ENCODE data around the gene PTGES. TPM values are rescaled to one million over a fixed set of nuclear protein-coding genes. Genes with fewer than 3 reads are reported as not detected.
"Not testable (repeated sequence)": the region's sequence is repeated elsewhere in the genome, so short reads cannot be mapped to it uniquely, and the experiment has no call there.

Gene PTGES
- total RNA-seq, 1 donor from 2014 or later: 4.5 TPM

DNA sequence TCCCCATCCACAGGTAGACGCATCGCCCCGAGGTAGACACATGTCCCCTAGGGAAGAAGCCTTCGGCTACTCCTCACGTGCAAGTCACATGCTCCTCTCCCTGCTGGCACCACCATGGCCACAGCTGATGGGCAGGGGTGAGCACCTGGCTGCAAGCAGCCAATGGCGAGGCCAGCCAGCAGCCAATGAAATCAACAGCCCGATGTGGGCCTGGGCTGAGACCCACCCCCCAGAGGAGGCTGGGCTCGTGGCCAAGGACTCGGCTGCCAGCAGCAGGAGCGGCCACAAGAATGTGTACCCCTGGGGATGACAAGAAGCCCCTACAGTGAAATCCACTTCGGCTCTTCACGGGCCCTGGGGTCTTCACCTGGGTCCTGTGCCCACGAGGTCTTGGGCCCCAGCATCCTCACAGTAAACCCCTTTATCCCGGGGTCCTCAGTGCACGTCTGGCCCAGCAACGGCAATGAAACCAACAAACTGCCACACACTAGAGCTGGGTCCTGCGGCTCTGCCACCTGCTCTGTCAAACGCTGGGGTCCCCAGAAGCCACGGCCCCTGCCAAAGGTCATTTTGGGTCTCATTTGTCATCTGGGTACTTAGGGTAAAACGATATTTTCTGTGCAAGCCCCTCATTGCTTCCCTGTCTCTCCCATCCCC is 22.1 kb upstream of the PTGES start:
- no peak for DNase-seq
- ATAC-seq (ENCODE audit: poor library complexity): no peak
- intact Hi-C loops (cut with DNase I): no loop called here

DNA sequence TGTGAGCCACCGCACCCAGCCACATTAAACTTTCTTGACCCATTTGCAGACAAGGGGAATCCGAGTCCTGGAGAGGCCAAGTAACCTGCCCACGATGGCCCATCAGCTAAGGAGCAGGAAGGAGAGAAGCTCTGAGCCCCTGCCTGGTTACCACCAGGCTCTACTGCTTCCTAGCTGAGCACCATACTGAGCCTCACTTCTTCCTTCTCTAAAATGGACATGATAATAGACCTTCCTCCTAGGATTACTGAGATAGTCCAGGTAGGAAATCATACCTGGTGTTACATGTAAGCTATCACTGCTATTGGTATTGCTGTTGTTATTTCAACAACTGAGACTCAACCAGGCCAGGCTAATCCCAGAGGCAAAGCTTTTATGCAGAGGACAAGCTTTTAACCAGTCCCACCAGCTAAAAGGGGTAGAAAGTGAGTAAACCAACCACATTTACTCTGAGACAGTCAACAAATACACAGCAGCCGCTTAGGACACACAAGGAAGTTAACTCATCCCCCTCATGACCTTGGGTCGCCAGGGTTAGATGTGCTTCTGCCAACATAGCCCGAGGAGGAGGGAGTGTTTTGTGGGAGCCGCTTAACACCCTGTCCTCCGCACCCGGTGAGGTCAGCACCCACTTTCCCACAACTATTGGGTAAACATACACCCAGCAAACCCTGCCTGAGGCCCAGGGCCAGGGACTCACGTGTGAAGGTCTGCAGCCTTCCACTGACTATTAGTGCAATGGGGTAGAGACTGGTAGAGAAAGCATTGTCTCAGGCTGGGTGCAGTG is 20.6 kb upstream of the PTGES start:
- peak; percentile 54 for DNase-seq
- intact Hi-C loops (cut with DNase I): no loop called here
- no peak for ATAC-seq (ENCODE audit: poor library complexity)

DNA sequence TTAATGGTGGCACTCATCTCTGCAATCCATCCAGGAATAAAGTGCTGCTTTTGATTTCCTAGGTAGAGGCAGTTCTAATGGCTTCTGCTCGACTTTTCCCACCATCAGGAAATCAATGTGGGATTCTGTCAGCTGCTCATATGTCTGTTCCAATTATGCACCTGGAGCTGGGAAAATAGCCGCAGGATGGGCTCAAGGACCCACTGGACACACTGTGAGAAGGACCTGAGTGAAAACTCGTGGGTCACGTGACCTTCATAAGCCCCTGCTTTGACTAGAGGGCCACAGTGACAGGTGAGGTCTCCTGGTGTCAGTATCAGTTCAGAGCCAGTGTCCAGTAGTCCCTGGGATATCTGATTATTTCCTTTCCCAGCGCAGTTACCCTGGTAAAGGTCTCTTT is 17.9 kb upstream of the PTGES start:
- DNase-seq (no peak), ATAC-seq (ENCODE audit: poor library complexity) (no peak)
- intact Hi-C loops (cut with DNase I): no loop called here

DNA sequence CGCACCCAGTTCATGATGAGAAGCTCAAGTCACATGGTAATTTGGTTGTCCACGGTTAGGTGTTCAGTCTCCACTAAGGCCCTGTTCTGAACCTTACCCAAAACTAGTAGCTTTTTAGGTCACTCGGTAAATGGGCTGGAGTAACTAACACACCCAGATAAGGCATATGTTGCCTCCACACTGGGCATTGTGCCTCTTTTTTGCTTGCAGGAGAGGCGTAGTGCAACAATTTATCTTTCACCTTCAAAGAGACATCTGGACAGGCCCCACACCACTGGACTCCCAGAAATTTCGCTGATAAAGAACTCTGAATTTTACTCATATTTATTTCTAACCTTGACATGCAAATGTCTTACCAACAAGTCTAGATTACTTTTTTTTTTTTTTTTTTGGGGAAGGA is 16.8 kb upstream of the PTGES start:
- ATAC-seq (ENCODE audit: poor library complexity): no peak
- intact Hi-C loops (cut with DNase I): no loop called here
- no peak for DNase-seq

DNA sequence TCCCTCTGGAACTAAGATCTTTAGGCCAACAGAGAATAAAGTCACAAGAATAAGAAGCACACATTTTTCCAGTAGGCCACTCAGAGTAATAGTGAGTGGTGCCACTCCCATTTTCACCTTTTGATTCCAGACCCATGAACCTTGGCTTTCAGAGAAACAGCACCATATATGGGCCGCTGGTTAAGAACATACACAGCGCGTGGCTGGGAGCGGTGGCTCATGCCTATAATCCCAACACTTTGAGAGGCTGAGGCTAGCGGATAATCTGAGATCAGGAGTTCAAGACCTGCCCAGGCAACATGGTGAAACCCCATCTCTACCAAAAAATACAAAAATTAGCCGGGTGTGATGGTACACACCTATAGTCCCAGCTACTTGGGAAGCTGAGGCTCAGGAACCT is 15.6 kb upstream of the PTGES start:
- intact Hi-C loops (cut with DNase I): no loop called here
- no peak for DNase-seq
- no peak for ATAC-seq (ENCODE audit: poor library complexity)

DNA sequence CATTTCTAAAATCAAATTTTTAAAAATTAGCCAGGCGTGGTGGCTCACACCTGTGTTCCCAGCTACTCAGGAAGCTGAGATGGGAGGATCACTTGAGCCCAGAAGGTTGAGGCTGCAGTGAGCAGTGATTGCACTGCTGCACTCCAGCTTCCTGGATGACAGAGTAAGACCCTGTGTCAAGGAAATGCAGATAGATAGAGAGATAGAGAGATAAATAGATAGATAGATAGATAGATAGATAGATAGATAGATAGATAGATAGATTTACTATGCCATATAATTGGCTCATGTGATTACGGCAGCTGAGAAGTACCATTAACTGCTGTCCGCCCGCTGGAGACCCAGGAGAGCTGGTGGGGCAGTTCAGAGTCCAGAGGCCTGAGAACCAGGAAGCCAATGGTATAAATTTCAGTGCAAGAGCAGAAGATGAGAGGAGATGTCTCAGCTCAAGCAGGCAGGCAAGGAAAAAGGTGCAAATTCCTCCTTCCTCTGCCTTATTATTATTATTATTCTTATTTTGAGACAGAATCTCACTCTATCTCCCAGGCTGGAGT is 13.0 kb upstream of the PTGES start:
- DNase-seq: no peak
- ATAC-seq (ENCODE audit: poor library complexity): no peak
- intact Hi-C loops (cut with DNase I): no loop called here

DNA sequence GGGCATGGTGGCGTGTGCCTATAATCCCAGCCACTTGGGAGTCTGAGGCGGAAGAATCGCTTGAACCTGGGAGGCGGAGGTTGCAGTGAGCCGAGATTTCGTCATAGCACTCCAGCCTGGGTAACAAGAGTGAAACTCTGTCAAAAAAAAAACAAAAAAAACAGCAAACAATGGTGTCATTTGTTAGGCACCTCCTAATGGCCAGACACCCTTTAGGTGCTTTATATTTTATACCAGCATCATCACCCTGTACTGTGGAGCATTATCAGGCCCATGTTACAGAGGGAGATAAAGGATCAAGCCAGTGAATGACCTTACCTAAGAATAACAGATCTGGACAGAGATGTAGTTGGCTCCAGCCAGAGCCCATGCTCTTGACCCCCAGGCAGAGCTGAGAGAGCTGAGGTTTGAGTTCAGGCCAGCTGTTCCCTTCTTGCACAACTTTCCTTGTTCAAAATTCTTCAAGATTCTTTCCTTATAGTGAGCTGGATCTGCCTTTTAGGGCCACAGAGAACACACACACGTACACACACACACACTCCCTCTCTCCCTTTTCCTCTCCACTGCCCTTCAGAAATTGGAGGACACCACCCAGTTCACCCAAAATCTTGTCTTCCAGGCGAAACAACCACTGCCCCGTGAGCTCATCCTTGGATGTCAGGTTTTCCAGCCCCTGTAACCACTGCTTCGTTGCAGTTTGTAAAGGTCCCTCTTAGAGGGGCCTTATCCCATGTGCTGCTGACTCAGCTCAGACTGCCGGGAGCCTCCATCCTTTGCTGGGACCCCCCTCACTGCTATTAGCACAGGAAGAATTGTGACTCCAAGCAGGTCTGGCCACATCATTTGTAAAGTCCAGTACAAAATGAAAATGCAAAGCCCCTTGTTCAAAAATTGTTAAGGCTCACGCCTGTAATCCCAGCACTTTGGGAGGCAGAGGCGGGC is 10.4 kb upstream of the PTGES start:
- DNase-seq (no peak), ATAC-seq (ENCODE audit: poor library complexity) (peak; percentile 68)
- intact Hi-C loops (cut with DNase I): no loop called here

DNA sequence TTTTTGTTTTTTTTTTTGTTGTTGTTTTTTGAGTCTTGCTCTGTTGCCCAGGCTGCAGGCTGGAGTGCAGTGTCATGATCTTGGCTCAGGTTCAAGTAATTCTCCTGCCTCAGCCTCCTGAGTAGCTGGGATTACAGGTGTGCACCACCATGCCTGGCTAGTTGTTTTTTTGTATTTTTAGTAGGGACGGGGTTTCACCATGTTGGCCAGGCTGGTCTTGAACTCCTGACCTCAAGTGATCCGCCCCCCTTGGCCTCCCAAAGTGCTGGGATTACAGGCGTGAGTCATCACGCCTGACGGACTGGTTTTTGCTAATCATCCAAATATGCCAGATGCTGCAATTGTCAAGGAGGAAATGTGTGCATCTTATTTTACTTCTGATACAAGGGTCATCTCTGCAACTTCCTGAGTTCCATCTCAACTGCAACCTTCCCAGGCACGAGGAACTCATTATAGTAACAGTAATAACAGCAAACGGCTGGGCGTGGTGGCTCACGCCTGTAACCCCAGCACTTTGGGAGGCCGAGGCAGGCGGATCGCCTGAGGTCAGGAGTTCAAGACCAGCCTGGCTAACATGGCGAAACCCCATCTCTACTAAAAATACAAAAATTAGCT is 9.6 kb upstream of the PTGES start:
- DNase-seq (peak; percentile 67), ATAC-seq (ENCODE audit: poor library complexity) (peak; percentile 69)
- intact Hi-C loops (cut with DNase I): not testable (repeated sequence)

DNA sequence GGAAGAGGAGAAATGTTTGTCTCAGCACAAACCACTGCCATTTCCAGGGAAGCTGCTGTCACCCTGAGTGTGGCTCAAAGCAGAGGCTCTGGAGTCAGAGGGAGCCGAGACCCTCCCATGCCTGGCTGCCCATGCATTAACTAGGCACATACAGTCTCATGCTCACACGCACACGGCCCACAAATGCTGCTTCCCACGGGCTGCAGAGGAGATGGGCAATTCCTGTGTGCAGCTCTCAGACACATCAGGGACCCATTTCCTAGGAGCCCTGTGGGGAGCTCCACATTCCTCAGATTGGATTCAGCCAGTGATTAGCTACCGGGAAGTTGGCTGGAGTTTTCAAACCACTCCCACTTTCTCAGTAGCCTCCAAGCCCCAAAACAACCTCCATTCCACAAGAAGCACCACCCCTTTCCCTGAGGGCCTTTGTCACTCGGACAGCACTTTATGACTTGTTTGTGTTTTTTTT is 9.1 kb upstream of the PTGES start:
- DNase-seq (no peak), ATAC-seq (ENCODE audit: poor library complexity) (peak; percentile 45)
- intact Hi-C loops (cut with DNase I): no loop called here

DNA sequence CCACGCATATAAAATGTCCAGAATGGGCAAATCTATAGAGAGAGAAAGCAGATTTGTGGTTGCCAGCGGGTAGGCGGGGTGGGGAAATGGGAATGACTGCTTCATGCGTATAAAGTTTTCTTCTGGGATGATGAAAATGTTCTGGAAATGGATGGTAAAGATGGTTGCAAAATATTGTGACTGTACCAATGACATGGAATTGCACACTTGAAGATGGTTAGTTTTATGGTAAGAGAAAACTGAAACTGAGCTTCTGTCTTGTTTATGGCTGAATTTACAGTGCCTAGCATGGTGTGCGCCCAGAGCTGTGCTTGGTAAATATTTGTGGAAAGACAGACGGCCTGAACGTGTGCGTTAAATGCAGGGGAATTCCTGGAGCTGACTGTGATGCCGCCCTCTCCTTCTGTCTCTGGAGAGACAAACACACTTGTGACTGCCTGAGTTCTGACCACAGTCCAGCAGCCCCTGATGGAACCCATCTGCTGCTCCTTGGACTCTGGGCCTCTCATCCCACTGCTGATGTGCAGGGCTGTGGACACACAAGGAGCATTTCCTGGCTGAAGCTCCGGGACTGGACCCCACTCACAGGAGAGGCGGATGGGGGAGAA is 8.6 kb upstream of the PTGES start:
- peak; percentile 72 for ATAC-seq (ENCODE audit: poor library complexity)
- peak; percentile 84 for DNase-seq
- intact Hi-C loops (cut with DNase I): no loop called here

DNA sequence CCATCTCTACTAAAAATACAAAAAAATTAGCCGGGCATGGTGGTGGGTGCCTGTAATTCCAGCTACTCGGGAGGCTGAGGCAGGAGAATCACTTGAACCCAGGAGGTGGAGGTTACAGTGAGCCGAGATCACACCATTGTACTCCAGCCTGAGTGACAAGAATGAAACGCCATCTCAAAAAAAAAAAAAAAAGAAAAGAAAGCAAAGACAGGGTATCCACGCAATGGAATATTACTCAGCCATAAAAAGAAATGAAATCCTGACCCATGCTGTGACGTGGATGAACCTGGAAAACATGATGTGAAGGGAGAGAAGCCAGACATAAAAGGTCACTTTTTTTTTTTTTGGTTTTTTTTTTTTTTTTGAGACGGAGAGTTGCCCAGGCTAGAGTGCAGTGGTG is 7.9 kb upstream of the PTGES start:
- DNase-seq; intact Hi-C loops (cut with DNase I); ATAC-seq (ENCODE audit: poor library complexity): not testable (repeated sequence)

DNA sequence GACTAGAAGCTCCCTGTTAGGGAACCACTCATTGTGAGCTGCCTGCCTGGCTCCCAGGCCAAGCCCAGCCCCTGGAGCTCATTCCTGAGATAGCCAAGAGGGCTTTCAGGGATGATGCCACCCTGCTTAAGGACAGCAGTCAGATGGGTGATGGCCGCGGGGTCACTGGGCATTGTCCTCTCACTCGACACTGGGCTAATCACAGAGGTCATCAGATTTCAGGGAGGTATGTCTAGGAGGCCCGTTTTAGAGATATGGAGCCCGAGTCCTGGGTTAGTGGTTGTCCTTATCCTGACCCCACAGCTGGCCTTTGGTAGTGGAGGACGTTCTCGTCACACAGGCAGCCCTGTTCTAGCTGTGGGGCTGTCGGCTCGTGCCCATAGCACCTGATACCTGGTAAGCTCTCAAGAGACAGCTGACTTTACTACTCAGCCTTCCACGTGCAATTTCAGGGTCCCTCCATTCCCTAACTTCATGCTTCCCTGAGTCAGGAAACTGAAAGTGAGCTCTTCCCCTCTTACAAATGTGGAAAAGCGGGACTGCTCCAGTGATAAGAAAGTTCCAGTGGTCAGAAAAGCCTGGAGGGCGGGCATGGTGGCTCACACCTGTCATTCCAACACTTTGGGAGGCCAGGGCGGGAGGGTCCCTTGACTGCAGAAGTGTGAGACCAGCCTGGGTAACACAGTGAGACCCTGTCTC is 7.1 kb upstream of the PTGES start:
- DNase-seq (no peak), ATAC-seq (ENCODE audit: poor library complexity) (peak; percentile 3)
- intact Hi-C loops (cut with DNase I): no loop called here

DNA sequence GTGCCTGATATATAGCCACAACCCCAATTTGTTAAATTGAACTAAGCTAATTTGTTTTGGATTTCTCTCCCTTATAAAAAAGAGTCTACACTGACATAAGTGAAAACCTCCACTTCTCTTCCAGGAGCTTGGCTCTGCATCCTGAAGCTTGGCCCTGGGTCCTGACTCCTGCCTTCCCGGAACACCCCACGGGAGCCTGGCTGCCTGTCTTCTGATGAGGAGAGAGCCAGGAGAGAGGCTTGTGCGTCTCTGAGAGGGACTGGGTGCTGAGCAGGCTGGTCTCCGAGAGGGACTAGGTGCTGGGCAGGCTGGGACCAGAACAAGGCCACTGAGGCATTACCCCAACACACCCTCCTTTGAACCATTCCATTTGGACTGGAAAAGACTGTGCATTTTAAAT is 6.5 kb upstream of the PTGES start:
- ATAC-seq (ENCODE audit: poor library complexity) (peak; percentile 27), DNase-seq (peak; percentile 71)
- intact Hi-C loops (cut with DNase I): no loop called here

DNA sequence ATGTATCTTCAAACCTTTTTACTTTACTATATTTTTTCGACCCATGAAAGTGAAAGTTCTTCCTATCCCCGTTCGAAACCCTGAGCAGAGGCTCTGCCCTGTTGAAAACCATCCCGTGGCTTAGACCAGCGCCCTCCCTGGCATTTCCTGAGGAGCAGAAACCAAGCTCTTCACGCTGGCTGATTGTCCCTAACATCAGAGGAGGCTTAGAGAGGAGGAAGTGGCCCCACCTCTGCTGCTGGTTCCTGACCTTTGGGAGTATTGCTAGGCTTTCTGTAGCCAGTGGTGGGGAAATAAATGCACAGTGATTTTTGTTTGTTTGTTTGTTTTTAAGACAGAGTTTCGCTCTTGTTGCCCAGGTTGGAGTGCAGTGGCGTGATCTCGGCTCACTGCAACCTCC is 4.2 kb upstream of the PTGES start:
- ATAC-seq (ENCODE audit: poor library complexity) (no peak), DNase-seq (no peak)
- intact Hi-C loops (cut with DNase I): no loop called here

DNA sequence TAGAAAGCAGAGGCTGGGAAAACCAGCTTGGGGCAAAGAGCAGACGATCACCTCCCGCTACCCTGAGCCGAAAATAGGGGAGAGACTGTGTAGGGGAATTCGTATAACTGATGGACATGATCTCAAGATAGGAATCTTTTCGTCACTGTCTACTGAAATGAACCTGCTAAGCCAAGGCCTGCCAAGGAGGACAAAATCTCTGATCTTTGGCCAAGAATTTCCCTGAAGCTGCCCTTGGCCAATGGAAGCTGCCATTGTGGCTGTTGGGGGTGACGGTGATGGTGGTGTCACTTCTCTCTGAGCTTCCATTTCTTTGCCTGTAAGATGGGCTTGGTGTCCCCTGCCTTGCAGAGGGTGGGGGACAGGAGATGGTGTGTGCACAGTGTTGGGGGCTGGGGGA is 3.3 kb upstream of the PTGES start:
- ATAC-seq (ENCODE audit: poor library complexity): no peak
- DNase-seq: no peak
- intact Hi-C loops (cut with DNase I): no loop called here

DNA sequence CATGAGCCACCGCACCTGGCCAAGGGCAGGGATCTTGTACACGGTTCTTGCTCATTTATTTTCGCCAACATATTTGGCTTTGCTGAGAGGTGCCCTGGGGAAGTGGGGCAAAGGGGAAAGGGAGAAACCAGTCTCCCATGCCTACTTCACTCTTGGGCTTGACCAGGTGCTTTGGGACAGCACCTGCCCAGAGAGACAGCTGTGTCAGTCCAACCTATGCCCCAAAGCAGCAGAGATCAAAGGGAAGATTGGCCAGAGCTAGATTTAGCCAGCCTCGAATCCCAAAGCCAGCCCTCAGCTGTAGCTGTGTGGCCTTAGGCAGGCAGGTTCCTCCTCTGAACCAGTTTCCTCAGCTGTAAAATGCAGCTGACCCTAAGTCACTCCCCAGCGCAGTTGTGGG is 2.3 kb upstream of the PTGES start:
- intact Hi-C loops (cut with DNase I): no loop called here
- no peak for ATAC-seq (ENCODE audit: poor library complexity)
- no peak for DNase-seq

DNA sequence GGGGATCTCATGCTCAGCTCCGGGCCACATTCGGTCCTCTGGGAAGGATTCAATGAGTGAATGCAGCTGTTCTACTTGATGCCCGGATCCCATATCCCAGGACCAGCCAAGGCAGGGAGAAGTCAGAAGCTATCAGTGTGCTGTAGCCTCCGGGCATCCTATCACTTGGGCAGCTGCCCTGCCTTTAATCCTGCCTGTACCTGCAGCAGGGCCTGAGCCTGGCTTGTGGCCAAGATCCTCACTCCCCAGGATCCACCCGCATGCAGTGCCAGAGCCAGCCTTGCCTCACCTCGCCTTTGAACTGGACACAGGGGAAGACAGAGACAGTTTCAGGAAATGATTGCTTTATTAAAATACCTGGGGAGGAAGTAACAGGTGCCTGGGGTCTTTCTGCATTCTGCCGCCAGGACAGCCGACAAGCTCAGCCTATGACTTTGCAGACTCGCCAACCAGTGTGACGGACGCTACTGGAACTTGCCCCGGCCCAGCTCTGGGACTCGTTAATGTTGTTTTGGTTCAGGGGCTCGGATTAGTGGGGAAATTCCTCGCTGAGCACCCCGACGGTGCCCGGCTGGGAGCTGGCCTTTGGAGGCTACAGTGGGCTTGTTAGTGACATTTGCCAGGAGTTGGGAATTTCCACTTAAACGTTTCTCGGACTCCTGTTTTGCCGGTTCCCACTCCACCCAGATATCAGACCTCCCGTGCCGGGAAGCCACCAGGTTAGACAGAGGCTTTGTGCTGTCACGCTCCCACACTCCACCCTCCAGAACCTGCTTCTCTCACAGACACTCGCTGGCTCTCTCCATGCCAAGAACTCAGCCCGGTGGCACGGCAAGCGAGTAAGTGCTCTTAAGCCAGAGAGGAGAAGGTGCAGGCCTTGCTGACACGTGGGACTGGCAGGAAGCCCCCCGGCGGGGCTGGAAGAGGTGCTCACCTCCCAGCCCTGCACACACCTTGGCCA is 721 bp downstream of the PTGES start:
- ATAC-seq (ENCODE audit: poor library complexity): peak; percentile 46
- intact Hi-C loops (cut with DNase I): no loop called here
- DNase-seq: no peak
